MCF 10A (cell line): ENCODE measurements around the gene POLE3. TPM values are rescaled to one million over a fixed set of nuclear protein-coding genes. Genes with fewer than 3 reads are reported as not detected.

ENCODE experiments used
- BruUV-seq: library from RNA; stranded (reverse); fragments of 400-500 nt; replicated peaks from 2 replicates; lab custom pipeline; 2021; lab: Mats Ljungman, UMichigan
- CTCF ChIA-PET: fragments of 300-600 bp; sonication (Branson Sonifier 250); formaldehyde crosslinking; extraction: SDS; loops from one replicate; lab custom pipeline; 2021; ENCODE audit warnings: antibody characterized with exemption, inconsistent platforms; lab: Yijun Ruan, JAX
- POLR2A ChIA-PET: fragments of 300-600, 350-650 bp; sonication (Branson Sonifier 250); formaldehyde crosslinking; extraction: SDS; loops from one replicate; lab custom pipeline; 2020; ENCODE audit warnings: antibody characterized with exemption, inconsistent platforms; lab: Yijun Ruan, JAX
- DNase-seq: peaks from one replicate; pipeline ENCODE4 v3.0.0-alpha.2; 2018; ENCODE audit not compliant: unreplicated experiment
- H3K27ac Mint-ChIP-seq: one replicate; pipeline ENCODE4 v1.8.0; 2022; ENCODE audit warnings: mild to moderate bottlenecking, low read depth, mixed read lengths; ENCODE audit not compliant: unreplicated experiment
- H3K27me3 Mint-ChIP-seq: one replicate; pipeline ENCODE4 v1.8.0; 2022; ENCODE audit warnings: mixed read lengths; ENCODE audit not compliant: insufficient read depth, unreplicated experiment
- H3K36me3 Mint-ChIP-seq: one replicate; pipeline ENCODE4 v1.8.0; 2022; ENCODE audit warnings: mild to moderate bottlenecking, moderate library complexity, mixed read lengths; ENCODE audit not compliant: insufficient read depth, unreplicated experiment
- H3K4me1 Mint-ChIP-seq: one replicate; pipeline ENCODE4 v1.8.0; 2022; ENCODE audit warnings: mixed read lengths; ENCODE audit not compliant: insufficient read depth, unreplicated experiment
- H3K4me3 Mint-ChIP-seq: one replicate; pipeline ENCODE4 v1.8.0; 2022; ENCODE audit warnings: mild to moderate bottlenecking, moderate library complexity, mixed read lengths; ENCODE audit not compliant: unreplicated experiment
- H3K9me3 Mint-ChIP-seq: one replicate; pipeline ENCODE4 v1.8.0; 2022; ENCODE audit warnings: mixed read lengths; ENCODE audit not compliant: unreplicated experiment
- intact Hi-C: fragments of 100-400 bp; cut with micrococcal nuclease; formaldehyde crosslinking; loops from 2 replicates; pipeline ENCODE4 v1.14.1; 2022
- total RNA-seq: library from RNA; stranded (reverse); gene quantifications from 2 replicates; pipeline ENCODE4 v1.2.3, GENCODE V29; 2022
- TF ChIP-seq, protein P1 (sequence below): fragments of 200-600 bp; IDR thresholded peaks from one replicate; pipeline ENCODE4 v1.8.0; 2022; ENCODE audit warnings: antibody characterized with exemption, mild to moderate bottlenecking; ENCODE audit not compliant: unreplicated experiment

The POLE3 gene
- total RNA-seq, 1 experiment from 2014 or later, result 54.0 TPM

DNA sequence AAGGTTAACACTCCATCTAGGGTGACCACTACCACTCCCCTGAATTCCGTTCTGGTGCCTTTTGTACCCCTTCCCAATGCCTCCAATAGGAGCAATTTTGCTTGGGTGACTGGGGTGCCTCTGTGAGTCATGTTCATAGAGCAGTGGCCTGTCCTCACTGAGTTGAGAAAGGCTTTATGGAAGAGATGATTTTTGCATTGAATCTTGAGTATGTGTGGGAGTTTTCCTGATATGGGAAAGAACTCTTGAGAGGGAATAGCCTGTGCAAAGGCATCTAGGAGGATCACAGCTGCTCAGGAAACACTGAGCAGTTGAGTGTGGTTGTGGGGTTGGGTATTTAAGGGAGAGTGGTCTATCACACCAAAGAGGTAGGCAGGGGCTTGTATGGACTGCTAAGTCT lies 16.2 kb upstream of the POLE3 start:
- H3K27me3 Mint-ChIP-seq, result no peaks in the 10 kb centered on the region
- no peak overlapping the region for H3K27ac Mint-ChIP-seq
- no TSS peak for BruUV-seq
- ChIA-PET POLR2A (no interaction called here), CTCF (interaction anchor here (1.2 to 1.5 kb wide), 2 partner anchors 10 to 229 kb away, joined by 4 to 5 read pairs; no protein-coding TSS in a partner anchor)
- H3K4me1 Mint-ChIP-seq, result peaks cover 6% of the 10 kb centered on the region
- TF ChIP-seq, protein P1, sequence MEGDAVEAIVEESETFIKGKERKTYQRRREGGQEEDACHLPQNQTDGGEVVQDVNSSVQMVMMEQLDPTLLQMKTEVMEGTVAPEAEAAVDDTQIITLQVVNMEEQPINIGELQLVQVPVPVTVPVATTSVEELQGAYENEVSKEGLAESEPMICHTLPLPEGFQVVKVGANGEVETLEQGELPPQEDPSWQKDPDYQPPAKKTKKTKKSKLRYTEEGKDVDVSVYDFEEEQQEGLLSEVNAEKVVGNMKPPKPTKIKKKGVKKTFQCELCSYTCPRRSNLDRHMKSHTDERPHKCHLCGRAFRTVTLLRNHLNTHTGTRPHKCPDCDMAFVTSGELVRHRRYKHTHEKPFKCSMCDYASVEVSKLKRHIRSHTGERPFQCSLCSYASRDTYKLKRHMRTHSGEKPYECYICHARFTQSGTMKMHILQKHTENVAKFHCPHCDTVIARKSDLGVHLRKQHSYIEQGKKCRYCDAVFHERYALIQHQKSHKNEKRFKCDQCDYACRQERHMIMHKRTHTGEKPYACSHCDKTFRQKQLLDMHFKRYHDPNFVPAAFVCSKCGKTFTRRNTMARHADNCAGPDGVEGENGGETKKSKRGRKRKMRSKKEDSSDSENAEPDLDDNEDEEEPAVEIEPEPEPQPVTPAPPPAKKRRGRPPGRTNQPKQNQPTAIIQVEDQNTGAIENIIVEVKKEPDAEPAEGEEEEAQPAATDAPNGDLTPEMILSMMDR, result no peak
- no peaks in the 10 kb centered on the region for H3K36me3 Mint-ChIP-seq
- intact Hi-C loops, result no loop called here
- no peaks in the 10 kb centered on the region for H3K9me3 Mint-ChIP-seq
- no peak for DNase-seq
- H3K4me3 Mint-ChIP-seq, result no peak overlapping the region

DNA sequence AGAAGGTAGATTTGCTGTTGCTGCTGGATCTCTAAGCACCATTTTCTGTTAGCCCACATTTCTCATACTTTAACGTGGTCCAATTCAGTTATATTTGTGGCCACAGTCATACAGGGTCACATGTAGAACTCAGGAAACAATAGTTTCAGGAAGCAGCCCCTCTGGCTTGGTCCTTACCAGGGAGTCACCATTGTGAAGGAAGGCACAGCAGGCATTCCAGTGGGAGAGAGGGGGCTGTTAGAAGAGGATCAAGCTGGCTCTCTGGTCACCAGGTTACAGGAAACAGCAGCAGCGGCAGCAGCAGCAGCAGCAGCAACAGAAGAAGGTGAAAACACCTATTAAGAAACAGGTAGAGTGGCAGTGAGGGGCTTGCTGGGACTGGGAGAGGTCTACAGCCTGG lies 14.6 kb upstream of the POLE3 start:
- POLR2A ChIA-PET, result interaction anchor here (1.1 kb wide), 1 partner anchor 15 kb away, joined by 3 read pairs; the partner anchor contains the start of genes C9orf43 and POLE3
- H3K9me3 Mint-ChIP-seq, result no peaks in the 10 kb centered on the region
- intact Hi-C loops, result no loop called here
- H3K27me3 Mint-ChIP-seq, result no peaks in the 10 kb centered on the region
- BruUV-seq, result no TSS peak
- CTCF ChIA-PET, result interaction anchor here (0.7 to 1.3 kb wide), 4 partner anchors 21 to 231 kb away, joined by 3 to 9 read pairs (median 4); no protein-coding TSS in a partner anchor
- no peak overlapping the region for H3K27ac Mint-ChIP-seq
- H3K4me1 Mint-ChIP-seq, result peaks cover 6% of the 10 kb centered on the region
- H3K4me3 Mint-ChIP-seq, result no peak overlapping the region
- no peak for DNase-seq
- H3K36me3 Mint-ChIP-seq, result no peaks in the 10 kb centered on the region
- TF ChIP-seq, protein P1, result no peak

DNA sequence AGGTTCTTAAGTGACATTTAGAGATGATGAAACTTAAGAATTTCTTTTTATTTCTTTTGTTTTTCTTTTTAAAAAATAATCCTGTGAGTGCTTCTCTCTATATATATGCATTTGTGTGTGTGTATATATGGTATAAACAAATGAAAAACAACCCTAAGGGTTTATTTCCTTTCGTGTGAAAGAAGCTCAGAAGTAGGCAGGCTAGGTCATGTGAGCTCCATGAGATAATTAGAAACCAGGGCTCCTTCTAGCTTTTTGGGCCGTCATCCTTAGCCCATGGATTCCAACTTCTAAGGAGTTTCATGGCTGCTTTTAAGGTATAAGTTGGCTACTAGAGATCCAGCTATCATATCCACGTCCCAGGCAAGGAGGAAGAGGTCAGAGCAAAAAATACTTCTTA lies 11.3 kb upstream of the POLE3 start:
- Mint-ChIP-seq H3K4me1 (no peaks in the 10 kb centered on the region), H3K27me3 (no peaks in the 10 kb centered on the region), H3K27ac (no peak overlapping the region), H3K36me3 (no peaks in the 10 kb centered on the region), H3K4me3 (no peak overlapping the region), H3K9me3 (no peaks in the 10 kb centered on the region)
- BruUV-seq, result no TSS peak
- DNase-seq, result no peak
- ChIA-PET POLR2A (interaction anchor here (1.0 kb wide), 1 partner anchor 18 kb away, joined by 3 read pairs; no protein-coding TSS in a partner anchor), CTCF (interaction anchor here (0.6 to 1.0 kb wide), 5 partner anchors 9 to 1034 kb away, joined by 3 to 4 read pairs (median 3); no protein-coding TSS in a partner anchor)
- intact Hi-C loops, result no loop called here
- TF ChIP-seq, protein P1, result no peak

DNA sequence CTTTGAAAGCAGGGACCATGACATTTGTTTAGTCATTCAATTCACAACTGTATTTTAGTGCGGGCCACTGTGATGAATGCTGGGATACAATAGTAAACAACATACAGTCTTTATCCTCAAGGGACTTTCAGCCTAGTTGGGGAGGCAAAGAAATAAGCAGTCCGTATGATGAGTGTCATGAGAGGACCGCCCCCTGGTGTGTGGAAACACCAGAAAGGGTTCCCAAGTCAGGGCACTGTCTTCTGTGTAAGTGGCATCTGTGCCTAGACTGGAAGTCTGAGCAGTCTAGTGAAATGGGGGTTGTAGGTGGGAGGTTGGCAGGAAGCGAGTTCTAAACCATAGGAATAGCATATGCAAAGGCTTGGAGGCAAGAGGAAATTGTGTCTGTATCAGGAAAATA lies 6.9 kb upstream of the POLE3 start:
- ChIA-PET POLR2A (no interaction called here), CTCF (interaction anchor here (1.3 to 1.4 kb wide), 2 partner anchors 10 to 29 kb away, joined by 4 to 5 read pairs; no protein-coding TSS in a partner anchor)
- H3K27me3 Mint-ChIP-seq, result no peaks in the 10 kb centered on the region
- no peak for DNase-seq
- no peaks in the 10 kb centered on the region for H3K9me3 Mint-ChIP-seq
- intact Hi-C loops, result no loop called here
- H3K4me1 Mint-ChIP-seq, result no peaks in the 10 kb centered on the region
- no peaks in the 10 kb centered on the region for H3K36me3 Mint-ChIP-seq
- no peak overlapping the region for H3K4me3 Mint-ChIP-seq
- BruUV-seq, result no TSS peak
- no peak overlapping the region for H3K27ac Mint-ChIP-seq
- TF ChIP-seq, protein P1, result no peak
